GM19193 (cell line): ENCODE measurements around the gene IQCN.

Experiments used
- POLR2A ChIP-seq: IDR thresholded peaks from 4 replicates; pipeline ENCODE4 v1.6.1; 2011; ENCODE audit not compliant: insufficient read depth, insufficient read length; ENCODE audit errors: extremely low read depth

Gene IQCN

GRCh38 chr19:18270326-18270725, 3.9 kb downstream of the IQCN start:
- TF ChIP-seq POLR2A, result no peak

- TF ChIP-seq POLR2A, result no peak
Measured at GRCh38 chr19:18269070-18269723, 5.1 kb downstream of the IQCN start.

DNA sequence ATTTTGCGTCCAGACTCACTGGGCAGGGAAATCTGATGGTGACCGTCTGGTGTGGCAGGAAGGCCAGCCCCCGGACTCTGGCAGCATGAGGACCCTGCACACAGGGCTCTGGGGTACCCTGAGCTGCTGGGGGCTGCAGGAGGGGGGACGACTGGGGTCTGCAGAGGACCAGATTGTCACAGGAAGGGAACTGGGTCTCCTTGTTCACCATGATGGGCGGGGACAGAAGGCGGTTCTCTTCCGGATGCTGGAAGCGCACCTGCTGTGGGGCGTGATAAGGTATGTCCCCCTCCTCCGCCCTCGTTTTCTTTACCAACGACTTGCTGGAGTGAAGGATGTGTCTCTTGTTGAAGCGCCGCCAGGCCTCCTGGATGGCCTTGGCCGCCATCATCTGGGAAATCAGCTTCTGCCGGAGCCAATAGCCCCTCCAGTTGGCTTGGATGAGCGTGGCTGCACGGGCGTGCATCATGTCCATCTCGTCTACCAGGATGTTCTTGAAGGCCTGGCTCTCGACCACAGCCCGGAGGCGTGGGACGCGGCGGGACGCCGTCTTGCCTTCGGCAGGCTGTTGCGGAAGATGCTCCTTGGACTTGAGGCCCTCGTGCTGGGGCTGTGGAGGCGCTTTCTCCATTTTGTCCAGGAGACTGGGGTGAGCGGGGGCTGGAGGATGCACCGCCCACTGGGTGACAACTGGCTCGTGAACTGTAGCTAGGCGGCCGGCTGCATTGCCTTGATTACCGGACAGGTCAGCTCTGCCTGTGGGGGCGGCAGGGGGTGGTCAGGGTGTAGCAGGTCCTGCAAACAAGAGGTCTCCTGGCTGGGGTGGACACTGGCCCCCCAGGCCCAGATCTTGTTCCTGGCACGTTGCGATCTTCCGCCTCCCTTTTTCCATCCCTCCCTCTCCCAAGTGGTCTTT, 7.2 kb downstream of the IQCN start:
- no peak for TF ChIP-seq POLR2A

DNA sequence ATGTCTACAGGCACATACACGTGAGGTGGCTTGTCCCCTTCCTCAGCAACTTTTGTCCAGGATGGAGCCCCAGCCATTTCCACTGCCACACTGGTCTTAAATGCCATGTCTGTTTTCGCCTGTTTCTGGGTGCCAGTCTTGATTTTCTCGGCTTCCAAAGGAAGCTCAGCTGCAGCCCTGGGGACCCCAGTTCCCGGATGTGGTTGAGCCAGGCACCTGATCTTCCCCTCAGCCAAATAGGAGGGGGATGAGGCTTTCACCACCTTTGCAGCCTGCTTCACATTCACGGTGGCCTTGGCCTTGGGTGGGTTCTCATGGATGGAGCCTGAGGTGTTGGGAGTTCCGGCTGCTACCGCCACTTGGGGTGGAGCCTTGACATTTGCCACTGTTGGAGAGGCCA, 8.7 kb downstream of the IQCN start:
- no peak for TF ChIP-seq POLR2A

DNA sequence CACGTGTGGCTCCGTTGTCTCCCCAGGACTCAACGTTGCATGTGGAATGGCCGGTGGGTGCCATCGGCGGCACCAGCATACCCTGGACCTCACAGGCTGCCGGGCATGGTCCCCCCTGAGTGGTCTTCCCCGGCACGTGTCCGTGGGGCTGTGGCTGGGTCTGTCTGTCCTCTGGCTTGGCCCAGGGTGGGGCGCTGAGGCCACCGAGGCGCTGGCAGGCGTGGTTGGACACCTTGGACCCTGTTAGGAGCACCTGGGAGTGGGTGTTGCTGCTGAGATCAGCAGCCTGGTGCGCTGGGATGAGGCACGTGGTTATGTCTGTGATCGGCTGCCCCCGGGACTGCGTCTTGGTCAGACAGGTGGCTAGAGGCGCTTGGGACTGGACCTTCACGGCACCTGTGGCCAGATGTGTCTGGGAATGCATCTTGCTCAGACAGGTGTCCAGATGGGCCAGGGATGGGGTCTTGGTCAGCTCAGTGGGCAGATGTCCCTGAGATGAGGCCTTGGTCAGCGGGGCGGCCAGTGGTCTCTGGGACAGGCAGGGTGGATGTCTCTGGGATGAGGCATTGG, 9.2 kb downstream of the IQCN start:
- TF ChIP-seq POLR2A, result no peak

- TF ChIP-seq POLR2A, result no peak
Measured at GRCh38 chr19:18264137-18264854, 10.0 kb downstream of the IQCN start.

DNA sequence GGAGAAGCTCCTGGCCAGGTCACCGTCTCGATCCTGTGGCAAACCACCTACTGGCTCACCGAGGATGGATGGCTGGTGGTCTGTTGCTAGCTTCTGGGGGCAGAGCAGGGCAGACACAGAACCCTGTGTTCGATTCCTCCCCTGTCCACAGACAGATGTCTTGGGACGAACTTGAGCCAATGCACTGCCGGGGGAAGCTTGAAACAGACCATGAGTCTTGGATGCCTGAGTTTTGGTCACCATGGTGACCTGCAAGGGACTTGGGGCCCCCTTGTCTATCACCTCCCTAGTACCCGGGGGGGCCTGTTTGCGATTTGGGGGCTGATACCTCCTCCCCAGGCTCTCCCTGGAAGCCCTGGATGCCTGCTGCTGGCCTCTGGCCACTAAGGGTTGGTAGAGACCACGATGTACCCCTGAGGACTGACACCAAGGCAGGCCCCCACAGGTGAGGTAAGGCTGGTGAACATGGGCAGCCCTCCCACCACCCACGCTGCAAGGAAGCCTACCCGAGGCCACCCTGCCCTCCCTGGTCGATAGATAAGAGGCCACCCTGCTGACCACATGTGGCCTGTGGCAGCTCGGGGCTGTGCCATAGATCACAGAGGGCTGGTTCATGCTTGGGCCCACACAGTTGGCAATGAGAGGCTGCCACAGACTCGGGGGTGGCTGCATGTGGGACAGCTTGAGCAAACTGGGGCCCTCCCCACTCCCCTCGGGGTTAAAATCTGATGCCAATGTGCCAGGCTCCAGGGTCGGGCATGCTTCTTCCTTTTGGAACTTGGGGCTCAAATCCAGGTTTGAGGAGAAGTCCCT, 10.7 kb downstream of the IQCN start:
- TF ChIP-seq POLR2A, result no peak

DNA sequence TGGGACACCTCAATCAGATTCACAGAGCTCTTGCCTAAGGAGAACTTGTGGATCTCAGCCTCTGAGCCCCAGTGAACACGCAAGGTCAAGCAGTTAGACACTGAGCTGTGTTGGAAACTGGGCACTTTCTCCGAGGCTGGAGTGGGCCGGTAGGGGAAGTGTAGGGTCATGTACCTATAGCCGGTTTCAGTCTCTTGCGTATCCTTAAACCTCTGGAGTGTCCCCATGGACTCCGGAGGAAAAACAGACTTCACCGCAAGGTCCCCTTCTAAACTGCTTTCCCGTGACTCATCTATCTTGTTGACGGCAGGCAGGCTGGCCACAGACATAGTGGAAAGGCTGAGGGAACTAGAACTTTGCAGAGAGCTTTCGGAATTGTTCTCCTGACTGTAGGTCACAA, 11.3 kb downstream of the IQCN start:
- no peak for TF ChIP-seq POLR2A

GRCh38 chr19:18262144-18262543, 12.1 kb downstream of the IQCN start:
- no peak for TF ChIP-seq POLR2A

- TF ChIP-seq POLR2A, result no peak
Measured at GRCh38 chr19:18261474-18261873, 12.8 kb downstream of the IQCN start.

GRCh38 chr19:18259893-18260292, 14.4 kb downstream of the IQCN start:
- TF ChIP-seq POLR2A, result no peak

DNA sequence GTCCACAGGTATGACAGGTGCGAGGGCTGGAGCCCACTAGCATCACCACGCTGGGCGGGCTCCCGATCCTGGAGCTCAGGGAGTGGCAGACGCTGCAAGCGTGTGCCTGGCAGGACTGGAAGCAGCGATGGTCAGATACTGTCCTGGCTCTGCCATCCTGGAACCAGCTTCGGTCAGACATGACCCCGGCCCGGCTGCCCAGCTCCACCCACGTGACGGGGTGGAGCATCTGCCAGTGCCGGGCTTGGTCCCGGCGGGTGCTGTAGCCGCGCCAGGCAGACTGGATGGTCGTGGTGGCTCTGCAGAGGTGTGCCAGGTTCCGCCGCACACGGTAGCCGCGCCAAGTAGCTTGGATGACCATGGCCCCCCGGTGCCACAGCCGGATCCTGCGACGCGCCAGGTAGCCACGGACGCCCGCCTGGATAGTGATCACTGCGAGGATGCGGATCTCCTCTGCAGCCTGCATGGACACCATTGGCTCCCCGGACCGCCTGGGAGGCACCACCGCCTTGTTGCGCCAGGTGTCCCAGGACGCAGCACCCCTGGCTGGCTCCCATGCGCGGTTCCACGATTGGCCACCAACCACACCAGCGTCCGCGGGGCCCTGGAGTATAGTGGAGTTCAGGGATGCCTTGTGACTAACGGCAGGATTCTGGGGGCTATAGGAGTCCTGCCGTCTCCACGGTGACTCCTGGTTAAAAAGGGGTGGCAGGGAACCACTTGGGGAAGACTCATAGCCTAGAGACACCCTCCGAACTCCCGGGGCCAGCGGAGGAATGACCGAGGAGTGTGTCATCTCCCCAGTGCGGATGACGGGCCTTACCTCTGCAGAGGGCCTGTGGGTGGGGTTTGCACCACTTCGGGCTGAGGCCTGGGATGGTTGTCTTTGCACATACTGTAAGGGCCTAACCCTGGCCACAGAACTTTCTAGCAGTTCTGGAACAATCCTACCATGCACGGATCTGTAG, 16.5 kb downstream of the IQCN start:
- no peak for TF ChIP-seq POLR2A
